Neural crest cell (in vitro differentiated cells): Measurements from ENCODE around the gene ODC1. TPM values are rescaled to one million over a fixed set of nuclear protein-coding genes. Genes with fewer than 3 reads are reported as not detected.
A peak's percentile ranks its signal among the peaks of the same experiment; 100 is the strongest.

Experiments used
- DNase-seq: peaks from one replicate; pipeline ENCODE4 v3.0.0; 2021; ENCODE audit warnings: low read depth, mixed read lengths, low spot score
- H3K27ac Mint-ChIP-seq: one replicate; pipeline ENCODE4 v1.8.0; 2021; ENCODE audit warnings: mild to moderate bottlenecking, mixed read lengths; ENCODE audit not compliant: unreplicated experiment
- H3K27me3 Mint-ChIP-seq: 2 replicates; pipeline ENCODE4 v1.8.0; 2021; ENCODE audit warnings: low read depth, mild to moderate bottlenecking, mixed read lengths
- H3K36me3 Mint-ChIP-seq: 2 replicates; pipeline ENCODE4 v1.8.0; 2021; ENCODE audit warnings: low read depth, mild to moderate bottlenecking, mixed read lengths
- H3K4me1 Mint-ChIP-seq: 2 replicates; pipeline ENCODE4 v1.8.0; 2021; ENCODE audit warnings: mixed read lengths
- H3K4me3 Mint-ChIP-seq: one replicate; pipeline ENCODE4 v1.8.0; 2021; ENCODE audit warnings: mild to moderate bottlenecking, mixed read lengths
- H3K9me3 Mint-ChIP-seq: 2 replicates; pipeline ENCODE4 v1.8.0; 2021; ENCODE audit warnings: mixed read lengths
- total RNA-seq: library from RNA; stranded (reverse); gene quantifications from 2 replicates; pipeline ENCODE4 v1.2.1, GENCODE V29; 2021
- TF ChIP-seq, protein P1 (sequence below): fragments of 200-600 bp; sonication (generic); conservative IDR thresholded peaks from 2 replicates; pipeline ENCODE4 v1.5.0; 2021; ENCODE audit warnings: antibody characterized with exemption, mild to moderate bottlenecking

The ODC1 gene
- total RNA-seq, 1 donor from 2014 or later: 290 TPM

DNA sequence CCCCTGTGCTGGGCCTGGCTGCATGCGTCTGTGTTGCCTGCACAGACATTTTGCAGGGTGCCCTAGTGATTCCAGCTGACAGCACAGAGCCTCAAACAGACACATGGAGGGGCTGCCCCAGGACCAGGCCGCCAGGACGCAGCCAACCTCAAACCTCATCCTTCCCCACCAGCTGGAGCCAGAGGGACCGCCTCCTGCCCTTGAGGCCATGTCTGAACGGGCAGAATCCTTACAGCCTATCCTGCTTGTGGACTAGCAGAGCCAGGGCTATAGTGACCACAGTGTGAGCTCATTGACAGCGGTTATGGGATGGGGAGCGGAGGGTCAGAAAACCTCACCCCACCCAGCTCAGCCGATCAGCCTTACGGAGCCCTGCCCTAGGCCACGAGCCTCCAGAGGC lies 22.4 kb downstream of the ODC1 start:
- TF ChIP-seq, protein P1, sequence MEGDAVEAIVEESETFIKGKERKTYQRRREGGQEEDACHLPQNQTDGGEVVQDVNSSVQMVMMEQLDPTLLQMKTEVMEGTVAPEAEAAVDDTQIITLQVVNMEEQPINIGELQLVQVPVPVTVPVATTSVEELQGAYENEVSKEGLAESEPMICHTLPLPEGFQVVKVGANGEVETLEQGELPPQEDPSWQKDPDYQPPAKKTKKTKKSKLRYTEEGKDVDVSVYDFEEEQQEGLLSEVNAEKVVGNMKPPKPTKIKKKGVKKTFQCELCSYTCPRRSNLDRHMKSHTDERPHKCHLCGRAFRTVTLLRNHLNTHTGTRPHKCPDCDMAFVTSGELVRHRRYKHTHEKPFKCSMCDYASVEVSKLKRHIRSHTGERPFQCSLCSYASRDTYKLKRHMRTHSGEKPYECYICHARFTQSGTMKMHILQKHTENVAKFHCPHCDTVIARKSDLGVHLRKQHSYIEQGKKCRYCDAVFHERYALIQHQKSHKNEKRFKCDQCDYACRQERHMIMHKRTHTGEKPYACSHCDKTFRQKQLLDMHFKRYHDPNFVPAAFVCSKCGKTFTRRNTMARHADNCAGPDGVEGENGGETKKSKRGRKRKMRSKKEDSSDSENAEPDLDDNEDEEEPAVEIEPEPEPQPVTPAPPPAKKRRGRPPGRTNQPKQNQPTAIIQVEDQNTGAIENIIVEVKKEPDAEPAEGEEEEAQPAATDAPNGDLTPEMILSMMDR: no peak
- Mint-ChIP-seq H3K36me3 (no peaks in the 10 kb centered on the region), H3K9me3 (no peaks in the 10 kb centered on the region), H3K4me1 (peaks cover 21% of the 10 kb centered on the region), H3K27ac (peak overlapping the region; percentile 43), H3K27me3 (no peaks in the 10 kb centered on the region), H3K4me3 (no peak overlapping the region)
- no peak for DNase-seq

GRCh38 chr2:10424916-10425505 lies 23.1 kb downstream of the ODC1 start:
- TF ChIP-seq, protein P1: no peak
- Mint-ChIP-seq H3K36me3 (no peaks in the 10 kb centered on the region), H3K4me3 (no peak overlapping the region), H3K27me3 (no peaks in the 10 kb centered on the region), H3K27ac (no peak overlapping the region), H3K4me1 (peaks cover 21% of the 10 kb centered on the region), H3K9me3 (no peaks in the 10 kb centered on the region)
- no peak for DNase-seq

GRCh38 chr2:10424051-10424450 lies 24.1 kb downstream of the ODC1 start:
- H3K27me3 Mint-ChIP-seq: no peaks in the 10 kb centered on the region
- TF ChIP-seq, protein P1: no peak
- no peak for DNase-seq
- no peak overlapping the region for H3K4me3 Mint-ChIP-seq
- no peaks in the 10 kb centered on the region for H3K36me3 Mint-ChIP-seq
- H3K9me3 Mint-ChIP-seq: no peaks in the 10 kb centered on the region
- H3K4me1 Mint-ChIP-seq: peaks cover 21% of the 10 kb centered on the region
- H3K27ac Mint-ChIP-seq: peak overlapping the region; percentile 89

DNA sequence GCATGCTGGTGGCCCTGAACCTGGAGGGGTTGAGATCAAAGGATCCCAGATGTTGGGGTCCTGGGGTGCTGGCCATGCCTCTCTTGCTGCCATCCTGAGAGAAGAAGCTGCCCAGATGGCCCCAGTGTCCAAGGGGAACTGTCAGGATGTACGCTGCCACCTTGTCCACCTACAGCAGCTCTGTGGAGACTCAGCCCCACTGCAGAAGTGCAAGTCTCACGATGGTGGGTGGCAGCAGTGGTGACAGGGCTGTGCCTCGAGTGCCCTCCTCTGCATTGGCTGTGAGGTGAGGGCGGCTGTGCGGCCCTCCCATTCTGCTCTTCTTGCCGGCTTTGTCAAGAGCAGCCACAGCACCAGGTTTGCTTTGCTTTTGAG lies 24.7 kb downstream of the ODC1 start:
- DNase-seq: no peak
- Mint-ChIP-seq H3K4me1 (peaks cover 21% of the 10 kb centered on the region), H3K36me3 (no peaks in the 10 kb centered on the region), H3K27ac (no peak overlapping the region), H3K4me3 (no peak overlapping the region), H3K9me3 (no peaks in the 10 kb centered on the region), H3K27me3 (no peaks in the 10 kb centered on the region)
- TF ChIP-seq, protein P1: no peak

GRCh38 chr2:10422732-10423399 lies 25.3 kb downstream of the ODC1 start:
- peaks cover 21% of the 10 kb centered on the region for H3K4me1 Mint-ChIP-seq

More at GRCh38 chr2:10422732-10423399, 25.3 kb downstream of the ODC1 start:
- Mint-ChIP-seq H3K27me3 (no peaks in the 10 kb centered on the region), H3K9me3 (no peaks in the 10 kb centered on the region), H3K36me3 (no peaks in the 10 kb centered on the region), H3K4me3 (no peak overlapping the region), H3K27ac (no peak overlapping the region)
- TF ChIP-seq, protein P1: no peak
- no peak for DNase-seq
